Left colon (tissue), 2 donors: ENCODE results near the gene COLQ. TPM values are rescaled to one million over a fixed set of nuclear protein-coding genes. Genes with fewer than 3 reads are reported as not detected.
A peak's percentile ranks its signal among the peaks of the same experiment; 100 is the strongest.
"Not testable (repeated sequence)": the region's sequence is repeated elsewhere in the genome, so short reads cannot be mapped to it uniquely, and the experiment has no call there.

Experiments used
- ATAC-seq: fragments of 200-7000 bp; cut with Tn5 transposase; one replicate; pipeline ENCODE4 v1.9.1; 2020; ENCODE audit warnings: mild to moderate bottlenecking, moderate library complexity
- DNase-seq, 2 donors: peaks; one replicate each; pipeline ENCODE4 v3.0.0-alpha.2; 2020
- intact Hi-C, 2 donors: fragments of 100-400 bp; cut with DNase I in 1 of 2; cut with micrococcal nuclease in 1 of 2; formaldehyde crosslinking; loops; one replicate each; pipeline versions ENCODE4 v1.11.2 to v1.14.0; 2022; cut with DNase I, micrococcal nuclease
- total RNA-seq, 2 donors: library from RNA; stranded (reverse); fragmentation: NEBNext Ultra II Directional; extraction: Animal tissue kit (Norgen Biotek cat#: 25700); gene quantifications; one replicate each; pipeline ENCODE4 v1.2.1, GENCODE V29; 2021
- donor health status: DM: no; HTN: no; CAD: no.
- donor health status: DM: yes; HTN: yes; CAD: no.

Gene COLQ
- total RNA-seq, 2 donors from 2014 or later: 1.3 to 1.7 TPM

GRCh38 chr3:15443826-15444524 is 77.5 kb downstream of the COLQ start:
- ATAC-seq (no peak), DNase-seq (no peak)
- intact Hi-C loops: loop anchor here in 1 of 2 donors (10.0 kb wide), 1 partner anchor 111 kb away; no protein-coding TSS in a partner anchor

GRCh38 chr3:15440891-15441290 is 80.6 kb downstream of the COLQ start:
- intact Hi-C loops: loop anchor here in 1 of 2 donors (10.0 kb wide), 1 partner anchor 114 kb away; no protein-coding TSS in a partner anchor
- DNase-seq (no peak), ATAC-seq (no peak)

GRCh38 chr3:15439476-15439875 is 82.0 kb downstream of the COLQ start:
- ATAC-seq (no peak), DNase-seq (no peak)
- intact Hi-C loops: no loop called here

GRCh38 chr3:15438983-15439382 is 82.5 kb downstream of the COLQ start:
- no peak for ATAC-seq
- intact Hi-C loops: no loop called here
- no peak for DNase-seq

DNA sequence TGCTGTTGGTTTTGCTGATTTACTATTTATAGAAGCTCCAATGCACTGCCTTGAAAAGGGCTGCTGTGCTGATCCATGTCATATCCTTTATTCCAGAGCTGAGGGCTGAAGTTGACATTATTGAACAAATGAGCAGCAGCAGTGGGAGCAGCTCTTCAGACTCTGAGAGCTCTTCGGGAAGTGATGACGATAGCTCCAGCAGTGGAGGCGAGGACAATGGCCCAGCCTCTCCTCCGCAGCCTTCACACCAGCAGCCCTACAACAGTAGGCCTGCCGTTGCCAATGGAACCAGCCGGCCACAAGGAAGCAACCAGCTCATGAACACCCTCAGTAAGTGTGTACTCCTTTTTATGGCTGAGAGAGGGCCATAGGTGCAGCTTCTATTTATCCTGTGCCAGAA is 85.3 kb downstream of the COLQ start:
- DNase-seq (no peak), ATAC-seq (no peak)
- intact Hi-C loops: no loop called here

DNA sequence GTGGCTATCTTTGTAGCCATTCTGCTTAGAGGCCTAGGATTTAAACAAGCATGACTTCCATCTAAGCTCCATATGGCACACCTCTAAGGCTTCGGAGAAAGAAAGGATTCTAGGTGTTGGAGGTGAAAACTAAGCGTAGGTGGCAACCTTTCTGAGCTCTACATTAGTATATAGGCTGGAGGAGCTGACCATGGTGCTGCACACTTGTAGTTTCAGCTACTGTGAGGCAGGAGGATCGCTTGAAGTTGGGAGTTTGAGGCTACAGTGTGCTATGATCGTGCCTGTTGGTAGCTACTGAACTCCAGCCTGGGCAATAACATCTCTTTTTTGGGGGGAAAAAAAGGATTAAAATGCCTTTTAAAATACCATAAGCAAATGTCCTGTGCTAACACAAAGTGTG is 86.8 kb downstream of the COLQ start:
- no peak for DNase-seq
- intact Hi-C loops: no loop called here
- ATAC-seq: no peak

DNA sequence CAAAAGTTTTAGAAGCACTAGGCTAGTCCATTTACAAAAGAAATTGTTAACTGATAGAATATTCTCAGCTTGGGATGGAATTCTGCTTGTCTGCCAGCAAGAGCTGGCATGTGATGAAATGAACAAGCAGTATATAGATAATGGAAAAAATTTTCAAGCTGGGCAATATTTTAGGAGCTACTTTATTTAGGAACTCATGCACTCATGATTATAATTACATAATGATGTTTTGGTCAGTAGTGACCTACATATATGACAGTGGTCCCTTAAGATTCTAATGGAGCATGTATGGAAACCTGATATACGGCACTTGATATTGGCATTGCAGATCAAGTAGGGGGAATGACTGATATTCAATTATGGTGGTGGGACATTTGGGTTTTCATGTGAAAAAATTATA is 88.0 kb downstream of the COLQ start:
- ATAC-seq: no peak
- intact Hi-C loops: no loop called here
- DNase-seq: no peak

- no peak for ATAC-seq
- intact Hi-C loops: no loop called here
- no peak for DNase-seq
These were observed 90.2 kb downstream of the COLQ start for GRCh38 chr3:15431256-15431837.

DNA sequence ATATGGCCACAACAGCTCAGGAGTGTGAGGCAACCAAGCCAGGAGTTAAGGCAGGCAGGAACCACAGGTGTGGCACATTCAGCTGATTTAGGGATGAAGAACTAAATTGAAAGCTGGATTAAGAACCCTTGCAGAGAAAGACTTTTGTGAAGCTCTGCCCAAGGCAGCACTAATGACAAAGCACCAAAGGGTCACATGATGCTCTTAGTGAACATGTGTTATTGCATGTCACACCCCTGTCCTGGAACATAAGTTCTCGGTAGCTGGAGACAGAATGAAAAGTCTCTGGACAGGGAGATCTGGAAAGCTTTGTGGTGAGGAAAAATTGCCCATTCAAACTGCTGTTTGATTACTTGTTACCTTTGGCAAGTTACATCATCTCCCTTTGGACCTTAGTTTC is 90.9 kb downstream of the COLQ start:
- ATAC-seq: no peak
- no peak for DNase-seq
- intact Hi-C loops: no loop called here

- DNase-seq: no peak
- ATAC-seq: no peak
- intact Hi-C loops: no loop called here
These were observed 92.4 kb downstream of the COLQ start for GRCh38 chr3:15429080-15429479.

- no peak for DNase-seq
- no peak for ATAC-seq
- intact Hi-C loops: no loop called here
These were observed 93.0 kb downstream of the COLQ start for GRCh38 chr3:15428539-15428938.

GRCh38 chr3:15427981-15428380 is 93.5 kb downstream of the COLQ start:
- ATAC-seq: peak; percentile 78
- intact Hi-C loops: no loop called here
- peak; percentile 31 to 62 for DNase-seq

DNA sequence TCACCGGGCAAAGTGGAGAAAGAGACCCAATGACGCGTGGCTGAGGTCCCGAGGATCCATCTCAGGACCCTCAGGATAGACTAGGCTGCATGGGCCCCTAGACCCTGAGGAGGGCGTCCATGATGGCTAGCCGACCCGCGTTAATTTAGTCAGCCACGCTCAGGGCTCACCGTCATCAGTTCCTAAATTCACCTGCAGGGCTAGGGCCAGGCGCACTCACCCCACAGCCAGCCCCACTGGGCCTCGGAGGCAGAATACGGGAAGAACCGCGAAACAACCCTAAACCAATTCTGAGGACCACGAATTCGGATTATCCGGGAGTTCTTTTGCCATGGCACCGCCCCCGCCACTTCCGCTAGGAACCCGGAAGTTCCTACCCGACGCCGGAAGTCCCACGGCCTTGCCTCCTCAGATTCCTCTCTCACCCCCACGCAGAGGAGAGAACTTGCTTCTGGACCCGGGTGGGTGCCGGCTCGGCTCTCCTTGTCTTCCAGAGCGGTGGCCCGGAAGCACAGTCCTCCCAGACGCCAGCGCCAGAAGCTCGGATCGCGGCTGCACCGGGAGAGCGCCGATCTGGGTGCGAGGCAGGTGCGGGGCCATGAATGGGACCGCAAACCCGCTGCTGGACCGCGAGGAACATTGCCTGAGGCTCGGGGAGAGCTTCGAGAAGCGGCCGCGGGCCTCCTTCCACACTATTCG is 94.2 kb downstream of the COLQ start, which contains the start of the genes EAF1 and METTL6:
EAF1 (plus strand) TSS at position 417 of the 699 bp plus-strand sequence; CDS start at position 599, 182 bp downstream.
METTL6 (minus strand) TSS at position 363 of the 699 bp plus-strand sequence. CDS start 1,033 bp downstream, outside the sequence.
- intact Hi-C loops: no loop called here
- ATAC-seq: peak; percentile 94
- DNase-seq: peak; percentile 78 to 90

DNA sequence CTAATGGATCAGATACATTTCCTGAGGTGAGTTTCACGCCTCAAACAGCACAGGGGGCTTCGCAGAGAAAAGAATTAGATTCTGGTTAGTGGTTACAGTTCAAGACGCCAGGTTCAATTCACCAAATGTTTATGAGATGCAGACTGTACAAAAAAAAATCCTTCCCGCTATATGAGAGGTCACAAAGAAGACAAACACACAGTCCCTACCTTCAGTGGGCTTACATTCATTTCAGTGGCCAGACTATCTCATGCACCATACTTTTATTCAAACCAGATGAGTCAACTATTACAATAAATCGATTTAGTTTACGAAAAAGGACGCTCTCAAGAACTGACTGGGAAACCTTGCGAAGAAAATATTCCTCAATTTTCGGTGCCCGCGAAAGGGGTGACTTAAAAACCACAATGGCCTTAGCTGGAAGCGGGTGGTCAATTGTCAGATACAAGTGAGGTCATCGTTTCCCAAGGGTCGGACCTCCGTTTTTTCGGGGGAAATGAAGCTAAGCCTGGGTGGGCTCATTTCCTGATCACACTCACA is 94.9 kb downstream of the COLQ start:
- intact Hi-C loops: no loop called here
- DNase-seq: no peak
- no peak for ATAC-seq

- intact Hi-C loops: no loop called here
- no peak for DNase-seq
- no peak for ATAC-seq
These were observed 100.6 kb downstream of the COLQ start for GRCh38 chr3:15420871-15421270.

- intact Hi-C loops, DNase-seq, ATAC-seq: not testable (repeated sequence)
These were observed 110.5 kb downstream of the COLQ start for GRCh38 chr3:15410966-15411365.

GRCh38 chr3:15409774-15410173 is 111.7 kb downstream of the COLQ start:
- intact Hi-C loops: loop anchor here in 1 of 2 donors (10.0 kb wide), 1 partner anchor 155 kb away; no protein-coding TSS in a partner anchor
- ATAC-seq (no peak), DNase-seq (no peak)

DNA sequence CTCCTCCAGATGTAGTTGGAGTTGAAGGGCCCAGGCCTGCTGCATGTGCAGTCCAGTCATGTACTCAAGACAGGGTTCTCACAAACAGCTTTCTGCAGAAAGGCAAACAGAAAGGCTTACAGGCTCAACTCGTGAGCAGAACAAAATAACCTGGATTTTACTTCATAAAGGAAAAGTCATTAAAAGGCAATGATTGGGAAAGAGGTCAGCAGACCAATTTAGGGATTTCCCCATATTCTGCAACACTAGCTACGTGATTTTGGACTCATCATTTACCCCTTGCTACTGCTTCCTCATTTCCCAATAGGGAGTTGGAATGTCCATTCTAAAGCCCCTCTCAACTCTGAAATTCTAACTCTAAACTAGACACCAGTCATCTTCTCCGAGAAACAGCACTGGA is 112.3 kb downstream of the COLQ start:
- intact Hi-C loops: loop anchor here in 1 of 2 donors (10.0 kb wide), 1 partner anchor 154 kb away; no protein-coding TSS in a partner anchor
- DNase-seq (no peak), ATAC-seq (no peak)

- ATAC-seq: peak; percentile 73
- no peak for DNase-seq
- intact Hi-C loops: loop anchor here in 1 of 2 donors (10.0 kb wide), 1 partner anchor 151 kb away; no protein-coding TSS in a partner anchor
These were observed 116.0 kb downstream of the COLQ start for GRCh38 chr3:15405448-15406050.
